ENCODE data around the gene SLCO4A1.

Gene SLCO4A1

DNA sequence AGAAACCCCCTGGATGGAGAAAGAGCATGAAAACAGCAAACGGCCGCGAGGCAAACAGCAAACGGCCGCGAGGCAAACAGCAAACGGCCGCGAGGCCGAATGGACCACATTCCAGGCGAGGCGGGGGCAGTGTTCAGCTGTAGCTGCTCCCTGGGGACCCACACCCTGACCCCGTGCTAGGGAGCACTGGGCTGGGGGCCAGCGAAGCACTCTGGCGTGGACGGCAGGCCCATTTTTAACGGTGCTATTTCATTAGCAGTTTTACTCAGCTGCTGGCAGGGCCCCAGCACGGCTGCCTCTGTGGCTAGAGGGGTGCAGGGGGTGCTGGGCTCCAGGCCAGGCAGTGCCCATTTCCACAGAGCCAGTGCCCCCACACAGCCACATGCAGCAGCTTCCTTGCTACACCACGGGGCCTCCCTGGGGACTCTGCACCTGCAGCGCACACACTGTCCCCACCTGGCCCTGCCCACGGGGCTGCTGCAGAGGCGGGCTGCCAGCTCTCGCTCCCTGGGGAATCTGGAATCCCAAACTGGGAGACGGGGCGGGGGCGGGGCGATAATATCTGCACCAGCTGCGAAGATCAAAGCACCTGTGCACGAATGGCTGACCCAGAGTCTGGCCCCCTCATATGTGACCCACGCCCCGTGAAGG is 35.6 kb upstream of the SLCO4A1 start:
- DNase-seq (ENCODE audit: low read depth), result peak; percentile 13
- no peak overlapping the region for H3K4me3 ChIP-seq (ENCODE audit: low read length)
- TF ChIP-seq CTCF (conservative IDR thresholded peaks at IDR 0.05; ENCODE audit: low read length), result no peak

GRCh38 chr20:62607366-62608217 is 34.7 kb upstream of the SLCO4A1 start:
- TF ChIP-seq CTCF (conservative IDR thresholded peaks at IDR 0.05; ENCODE audit: low read length), result no peak
- H3K4me3 ChIP-seq (ENCODE audit: low read length), result no peak overlapping the region
- no peak for DNase-seq (ENCODE audit: low read depth)

DNA sequence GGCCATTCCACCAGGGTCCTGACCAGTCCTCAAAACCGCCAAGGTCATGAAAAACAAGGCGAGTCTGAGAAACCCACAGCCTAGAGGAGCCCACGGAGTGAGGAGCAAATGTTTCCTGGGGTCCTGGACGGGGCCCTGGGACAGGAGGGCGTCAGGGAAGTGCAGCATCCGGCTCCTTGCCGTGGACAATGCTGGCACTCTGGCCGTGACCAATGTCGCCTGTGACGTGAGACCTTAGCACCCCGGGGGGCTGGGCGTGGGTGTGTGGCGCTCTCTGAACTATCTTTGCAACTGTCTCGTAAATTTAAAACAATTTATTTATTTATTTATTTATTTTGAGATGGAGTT is 34.1 kb upstream of the SLCO4A1 start:
- TF ChIP-seq CTCF (conservative IDR thresholded peaks at IDR 0.05; ENCODE audit: low read length), result no peak
- H3K4me3 ChIP-seq (ENCODE audit: low read length), result no peak overlapping the region
- no peak for DNase-seq (ENCODE audit: low read depth)

GRCh38 chr20:62609279-62609720 is 33.0 kb upstream of the SLCO4A1 start:
- no peak for TF ChIP-seq CTCF (conservative IDR thresholded peaks at IDR 0.05; ENCODE audit: low read length)
- no peak overlapping the region for H3K4me3 ChIP-seq (ENCODE audit: low read length)
- no peak for DNase-seq (ENCODE audit: low read depth)

GRCh38 chr20:62609811-62610757 is 32.2 kb upstream of the SLCO4A1 start:
- H3K4me3 ChIP-seq (ENCODE audit: low read length), result no peak overlapping the region
- no peak for DNase-seq (ENCODE audit: low read depth)
- TF ChIP-seq CTCF (conservative IDR thresholded peaks at IDR 0.05; ENCODE audit: low read length), result no peak

GRCh38 chr20:62611012-62611411 is 31.3 kb upstream of the SLCO4A1 start:
- DNase-seq (ENCODE audit: low read depth), result no peak
- no peak for TF ChIP-seq CTCF (conservative IDR thresholded peaks at IDR 0.05; ENCODE audit: low read length)
- H3K4me3 ChIP-seq (ENCODE audit: low read length), result no peak overlapping the region
